Fibroblast of mammary gland (primary cell): Measurements from ENCODE around the gene C11orf16.

Experiments
- DNase-seq: peaks from one replicate; pipeline ENCODE4 v3.0.0-alpha.2; 2010; ENCODE audit warnings: low read depth
- H3K4me3 ChIP-seq: 2 replicates; pipeline ENCODE4 v1.5.1; 2011; ENCODE audit warnings: low read depth, mild to moderate bottlenecking, low read length, moderate library complexity; ENCODE audit not compliant: control insufficient read depth
- TF ChIP-seq, protein P1 (sequence below): conservative IDR thresholded peaks from 2 replicates; pipeline ENCODE4 v1.5.1; 2011; ENCODE audit warnings: low read depth, low read length, inconsistent platforms; ENCODE audit not compliant: control insufficient read depth, insufficient read depth

The C11orf16 gene

DNA sequence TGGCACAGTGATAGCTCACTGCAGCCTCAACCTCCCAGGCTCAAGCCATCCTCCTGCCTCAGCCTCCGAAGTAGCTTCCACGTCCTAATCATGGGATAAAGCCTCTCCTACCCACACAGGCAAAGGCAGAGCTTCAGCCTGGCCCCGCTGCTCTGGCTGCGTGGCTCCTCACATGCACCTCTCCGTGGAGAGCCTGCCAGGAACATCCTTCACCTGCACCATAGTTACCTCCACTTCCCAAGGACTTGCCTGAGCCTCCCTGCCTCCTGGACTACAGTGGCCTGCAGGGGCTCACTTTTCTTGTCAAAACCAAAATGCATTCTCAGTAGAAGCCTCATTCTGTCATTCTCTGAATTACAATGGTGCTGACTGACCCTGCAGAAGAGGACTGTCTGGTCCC lies 6.5 kb downstream of the C11orf16 start:
- TF ChIP-seq, protein P1, sequence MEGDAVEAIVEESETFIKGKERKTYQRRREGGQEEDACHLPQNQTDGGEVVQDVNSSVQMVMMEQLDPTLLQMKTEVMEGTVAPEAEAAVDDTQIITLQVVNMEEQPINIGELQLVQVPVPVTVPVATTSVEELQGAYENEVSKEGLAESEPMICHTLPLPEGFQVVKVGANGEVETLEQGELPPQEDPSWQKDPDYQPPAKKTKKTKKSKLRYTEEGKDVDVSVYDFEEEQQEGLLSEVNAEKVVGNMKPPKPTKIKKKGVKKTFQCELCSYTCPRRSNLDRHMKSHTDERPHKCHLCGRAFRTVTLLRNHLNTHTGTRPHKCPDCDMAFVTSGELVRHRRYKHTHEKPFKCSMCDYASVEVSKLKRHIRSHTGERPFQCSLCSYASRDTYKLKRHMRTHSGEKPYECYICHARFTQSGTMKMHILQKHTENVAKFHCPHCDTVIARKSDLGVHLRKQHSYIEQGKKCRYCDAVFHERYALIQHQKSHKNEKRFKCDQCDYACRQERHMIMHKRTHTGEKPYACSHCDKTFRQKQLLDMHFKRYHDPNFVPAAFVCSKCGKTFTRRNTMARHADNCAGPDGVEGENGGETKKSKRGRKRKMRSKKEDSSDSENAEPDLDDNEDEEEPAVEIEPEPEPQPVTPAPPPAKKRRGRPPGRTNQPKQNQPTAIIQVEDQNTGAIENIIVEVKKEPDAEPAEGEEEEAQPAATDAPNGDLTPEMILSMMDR: no peak
- H3K4me3 ChIP-seq: no peak overlapping the region
- no peak for DNase-seq

DNA sequence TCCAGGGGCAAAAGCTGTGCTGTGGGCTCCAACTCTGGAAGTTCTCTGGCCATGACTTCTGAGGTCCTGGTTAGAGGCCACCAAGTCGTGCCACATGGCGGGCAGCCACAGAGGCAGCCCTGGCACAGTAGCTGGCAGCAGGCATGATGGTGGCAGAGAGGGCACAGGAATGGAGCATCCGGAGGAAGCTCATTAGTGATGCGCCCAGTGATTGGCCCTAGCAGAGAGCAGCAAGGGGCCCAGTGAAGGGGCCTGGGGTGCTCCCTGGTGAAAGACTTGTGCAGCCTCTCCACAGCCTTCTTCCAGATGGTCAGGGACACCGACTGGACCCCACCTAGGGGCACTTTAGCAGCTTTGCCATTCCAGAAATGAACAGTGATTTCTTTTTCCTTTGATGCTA lies 7.0 kb downstream of the C11orf16 start:
- TF ChIP-seq, protein P1: no peak
- no peak for DNase-seq
- H3K4me3 ChIP-seq: no peak overlapping the region

DNA sequence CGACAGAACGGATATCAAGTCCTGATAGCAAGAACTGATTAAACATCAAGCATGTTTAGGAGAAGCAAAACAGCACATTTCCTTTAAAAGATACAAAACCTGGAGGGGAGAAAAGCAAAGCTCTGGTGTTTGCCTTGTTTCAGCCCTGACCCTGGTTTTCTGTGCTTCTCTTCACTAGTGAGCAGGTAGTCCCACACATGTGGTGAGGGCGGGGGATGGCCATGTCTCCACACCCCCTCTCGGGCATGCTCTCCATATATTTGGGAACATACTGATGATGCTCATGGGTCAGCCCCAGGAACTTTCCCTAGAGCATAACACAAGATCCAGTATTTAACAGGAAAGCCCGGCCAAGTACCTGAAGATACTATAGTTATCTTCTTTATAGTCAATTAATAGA lies 10.1 kb downstream of the C11orf16 start:
- TF ChIP-seq, protein P1: no peak
- no peak overlapping the region for H3K4me3 ChIP-seq
- no peak for DNase-seq

DNA sequence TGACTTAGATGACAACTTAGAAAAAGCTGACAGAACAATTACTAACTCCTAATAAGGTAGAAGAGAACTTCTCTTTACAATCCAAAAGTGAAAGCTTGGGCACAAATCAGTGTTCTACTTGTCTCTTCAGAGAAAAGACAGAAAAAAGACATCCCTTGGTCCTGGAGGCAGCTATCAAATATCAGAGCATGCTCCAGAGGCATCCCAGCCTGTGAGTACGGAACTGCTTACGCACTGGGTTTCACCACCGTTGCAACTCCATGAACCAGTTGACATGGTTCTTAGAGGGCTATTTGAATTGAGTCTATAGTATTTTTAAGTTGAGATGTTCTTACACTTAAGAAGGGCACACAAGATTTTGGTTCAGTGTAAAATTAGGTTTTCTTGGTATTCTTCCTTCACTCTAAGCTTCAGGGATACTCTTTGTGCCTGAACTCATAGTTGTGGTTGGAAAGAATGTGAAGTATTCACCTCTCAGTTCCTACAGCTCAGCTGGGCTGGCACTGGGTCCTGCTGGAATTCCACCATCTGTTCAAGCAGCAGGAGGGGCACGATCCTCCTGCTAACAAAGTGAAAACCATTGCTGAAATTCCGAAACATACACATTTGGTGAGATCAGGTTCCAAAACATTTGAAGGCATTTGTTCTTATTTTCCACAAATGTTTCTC lies 15.5 kb downstream of the C11orf16 start:
- DNase-seq: peak; percentile 60
- TF ChIP-seq, protein P1: no peak
- no peak overlapping the region for H3K4me3 ChIP-seq

DNA sequence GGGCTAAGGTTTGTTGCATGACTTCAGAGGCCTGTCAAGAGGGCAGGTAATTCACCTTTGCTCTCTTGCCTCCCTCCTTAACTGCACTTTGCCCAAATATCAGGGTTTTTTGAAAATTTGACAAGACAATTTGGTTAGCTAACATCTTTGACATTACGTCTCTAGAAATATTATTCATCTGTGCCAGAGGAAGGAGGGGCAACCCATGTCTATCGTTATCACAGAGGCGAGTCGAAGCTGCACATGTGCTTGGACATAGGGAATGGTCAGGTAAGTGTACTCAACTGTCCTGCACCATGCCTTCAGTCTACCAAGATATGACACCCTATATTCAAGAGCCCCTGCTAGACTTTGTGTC lies 18.1 kb downstream of the C11orf16 start:
- TF ChIP-seq, protein P1: no peak
- no peak overlapping the region for H3K4me3 ChIP-seq
- DNase-seq: no peak

DNA sequence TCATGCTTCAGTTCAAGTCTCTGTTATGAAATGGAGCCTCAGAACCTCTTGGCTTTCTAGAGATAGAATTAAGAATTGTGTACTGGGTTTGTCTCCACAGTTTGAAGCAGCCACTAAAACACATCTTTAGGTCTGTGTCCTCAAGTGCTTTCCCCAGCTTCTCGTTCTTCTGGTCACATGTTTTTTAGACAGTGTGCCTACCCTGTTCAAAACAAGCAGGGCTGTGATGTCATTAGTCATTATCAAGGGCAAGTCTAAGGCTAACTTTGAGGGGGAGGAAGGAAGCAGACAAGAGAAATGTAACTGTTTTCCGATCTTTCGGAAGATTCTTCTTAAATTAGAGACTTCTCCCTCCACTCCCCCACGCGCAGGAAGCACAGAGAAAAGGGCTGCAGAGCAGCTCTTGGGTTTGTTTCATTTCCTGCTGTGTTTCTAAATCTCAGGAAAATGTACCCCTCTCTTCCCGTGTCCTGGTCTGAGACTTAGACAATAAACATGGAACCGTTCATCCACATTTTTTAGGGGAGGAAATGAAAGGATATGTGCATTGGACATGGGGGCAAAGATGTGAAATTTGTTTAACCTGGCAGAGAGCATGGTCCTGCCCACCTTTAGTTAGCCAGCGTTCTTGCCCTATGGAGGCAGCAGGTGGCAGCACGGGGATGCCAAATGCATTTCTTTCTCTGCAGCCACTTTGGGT lies 18.6 kb downstream of the C11orf16 start:
- TF ChIP-seq, protein P1: peak; percentile 76
- peak; percentile 62 for DNase-seq
- no peak overlapping the region for H3K4me3 ChIP-seq
